ENCODE measurements around the gene CDC25A. TPM values are rescaled to one million over a fixed set of nuclear protein-coding genes. Genes with fewer than 3 reads are reported as not detected.
A peak's percentile ranks its signal among the peaks of the same experiment; 100 is the strongest.

Gene CDC25A
- total RNA-seq, 1 donor from 2014 or later, result 0.32 TPM

GRCh38 chr3:48151058-48151806 lies 37.0 kb downstream of the CDC25A start:
- DNase-seq (ENCODE audit: low spot score), result peak; percentile 88
- intact Hi-C loops (cut with DNase I), result loop anchor here (2.0 to 10.0 kb wide), 4 partner anchors 20 to 636 kb away; partner anchors contain the start of gene ELP6

DNA sequence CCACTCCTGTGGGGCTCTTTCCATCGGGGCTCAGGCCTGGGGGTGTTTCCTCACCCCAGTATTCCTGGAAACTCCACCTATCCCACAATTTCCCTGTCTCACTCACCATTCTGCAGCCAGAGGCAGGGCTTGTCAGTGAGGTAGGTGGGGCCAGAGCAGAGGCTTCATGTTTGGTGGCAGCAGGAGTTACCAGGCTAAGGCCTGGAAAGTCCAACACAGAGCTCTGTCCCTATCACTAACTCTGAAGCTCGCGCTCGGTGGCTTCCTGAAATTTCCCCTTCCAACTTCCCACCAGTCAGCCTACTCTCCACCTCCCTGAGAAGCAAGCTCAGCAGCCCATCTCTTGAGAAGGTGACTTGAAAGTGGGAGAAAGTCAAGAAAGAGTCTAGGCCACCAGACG lies 44.2 kb downstream of the CDC25A start:
- DNase-seq (ENCODE audit: low spot score), result no peak
- intact Hi-C loops (cut with DNase I), result no loop called here

GRCh38 chr3:48143567-48143966 lies 44.6 kb downstream of the CDC25A start:
- no peak for DNase-seq (ENCODE audit: low spot score)
- intact Hi-C loops (cut with DNase I), result no loop called here

DNA sequence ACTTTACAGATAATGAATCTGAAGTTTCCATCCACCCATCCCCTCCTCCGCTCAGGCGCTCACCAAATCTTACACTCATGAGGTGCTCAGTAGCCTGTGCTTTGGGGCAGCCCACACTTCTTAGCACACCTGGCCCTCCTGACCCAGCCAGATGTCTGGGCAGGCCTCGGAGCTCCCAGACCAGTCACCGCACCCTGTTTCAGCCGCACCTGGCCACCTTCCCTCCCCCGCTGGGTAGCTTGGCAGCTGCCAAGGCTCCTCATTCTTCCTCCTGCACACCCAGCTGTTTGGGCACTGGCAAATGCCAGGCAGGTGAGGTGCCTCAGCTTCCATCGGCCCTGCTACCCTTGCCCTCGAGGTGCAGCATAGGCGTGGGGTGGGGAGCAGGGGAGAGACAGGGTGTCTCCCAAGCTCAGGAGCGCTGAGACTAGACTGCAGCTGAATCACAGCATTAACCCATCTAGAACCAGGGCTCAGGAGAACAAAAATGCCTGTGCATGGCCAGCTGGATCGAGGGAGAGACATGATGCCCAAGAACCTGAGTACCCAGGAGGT lies 45.8 kb downstream of the CDC25A start:
- intact Hi-C loops (cut with DNase I), result no loop called here

GRCh38 chr3:48141604-48142137 lies 46.5 kb downstream of the CDC25A start:
- intact Hi-C loops (cut with DNase I), result no loop called here
- no peak for DNase-seq (ENCODE audit: low spot score)

More for the DNA sequence above, 45.8 kb downstream of the CDC25A start:
- no peak for DNase-seq (ENCODE audit: low spot score)

DNA sequence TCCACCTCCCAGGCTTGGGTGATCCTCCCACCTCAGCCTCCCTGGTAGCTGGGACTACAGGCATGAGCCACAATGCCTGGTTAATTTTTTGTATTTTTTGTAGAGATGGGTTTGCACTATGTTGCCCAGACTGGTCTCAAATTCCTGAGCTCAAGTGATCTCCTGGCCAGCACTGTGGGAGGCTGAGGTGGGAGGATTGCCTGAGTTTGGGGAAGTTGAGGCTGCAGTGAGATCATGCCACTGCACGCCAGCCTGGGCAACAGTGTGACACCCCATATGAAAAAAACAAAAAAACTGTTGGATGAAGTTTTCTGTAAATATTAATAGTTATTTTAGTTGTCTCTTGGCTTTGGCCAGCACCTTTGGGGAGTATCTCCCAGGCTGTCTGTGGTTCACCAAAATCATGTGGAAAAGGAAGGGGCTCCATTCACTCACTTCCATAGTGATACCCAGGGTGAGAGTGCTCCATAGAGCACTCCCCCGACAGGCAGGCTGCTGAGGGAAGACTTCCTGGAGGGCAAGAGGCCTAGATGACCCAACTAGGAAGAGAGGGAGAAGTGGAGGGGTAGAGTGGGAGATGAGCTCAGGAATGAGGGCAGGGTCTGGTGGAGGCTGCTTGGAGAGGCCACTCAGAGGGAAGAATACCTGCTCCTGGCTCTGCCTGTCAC lies 47.1 kb downstream of the CDC25A start:
- intact Hi-C loops (cut with DNase I), result no loop called here

DNA sequence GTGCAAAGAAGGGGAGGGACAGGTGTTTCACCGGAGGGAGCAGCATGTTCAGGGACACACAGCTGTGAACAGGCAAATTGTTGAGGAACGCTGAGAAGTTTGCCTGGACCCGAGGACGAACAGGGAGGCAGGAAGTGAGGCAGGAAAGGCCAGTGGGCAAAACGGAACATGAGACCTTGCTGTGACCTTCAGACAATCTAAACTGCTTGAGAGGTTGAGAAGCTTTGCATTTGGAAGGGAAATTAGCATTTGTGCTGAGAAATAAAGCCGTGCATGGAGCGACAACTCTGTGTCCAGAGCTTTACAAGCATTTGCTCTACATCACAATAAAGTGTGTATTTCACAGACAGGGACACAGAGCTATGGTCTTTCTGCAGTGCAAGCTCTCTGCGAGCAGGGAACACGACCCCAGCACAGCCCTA lies 47.9 kb downstream of the CDC25A start:
- no peak for DNase-seq (ENCODE audit: low spot score)
- intact Hi-C loops (cut with DNase I), result no loop called here

More for the DNA sequence above, 47.1 kb downstream of the CDC25A start:
- DNase-seq (ENCODE audit: low spot score), result no peak

DNA sequence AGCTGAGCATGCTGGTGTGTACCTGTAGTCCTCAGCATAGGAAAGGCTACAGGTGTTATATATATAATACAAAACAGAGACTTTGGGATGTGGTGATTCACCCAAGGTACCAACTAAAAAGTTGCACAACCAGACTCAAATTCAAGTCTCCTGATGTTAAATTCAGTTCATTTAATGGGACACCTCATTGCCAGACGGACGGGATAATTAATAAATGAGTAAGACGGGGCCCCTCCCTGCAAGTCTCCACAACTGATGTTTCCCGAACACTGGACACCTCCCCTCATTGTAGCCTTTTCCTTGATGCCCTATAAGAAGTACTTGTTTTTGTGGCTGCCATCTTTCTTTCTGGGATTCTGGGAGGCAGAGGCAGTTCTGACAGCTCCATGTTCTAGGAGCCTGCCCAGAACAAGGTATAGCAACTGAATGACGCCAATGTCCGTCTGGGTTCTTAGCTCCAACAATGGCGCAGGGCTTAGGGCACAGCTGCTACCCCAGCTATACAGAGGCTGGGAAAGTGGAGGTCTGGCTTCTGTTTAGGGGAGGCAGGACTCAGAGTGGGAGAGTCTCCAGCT lies 50.7 kb downstream of the CDC25A start:
- intact Hi-C loops (cut with DNase I), result no loop called here
- no peak for DNase-seq (ENCODE audit: low spot score)

- intact Hi-C loops (cut with DNase I), result no loop called here
- DNase-seq (ENCODE audit: low spot score), result no peak
Measured at GRCh38 chr3:48135552-48136495, 52.4 kb downstream of the CDC25A start.

- DNase-seq (ENCODE audit: low spot score), result peak; percentile 88
- intact Hi-C loops (cut with DNase I), result loop anchor here (2.0 to 5.0 kb wide), 2 partner anchors 20 to 43 kb away; no protein-coding TSS in a partner anchor
Measured at GRCh38 chr3:48130321-48130904, 57.8 kb downstream of the CDC25A start.

DNA sequence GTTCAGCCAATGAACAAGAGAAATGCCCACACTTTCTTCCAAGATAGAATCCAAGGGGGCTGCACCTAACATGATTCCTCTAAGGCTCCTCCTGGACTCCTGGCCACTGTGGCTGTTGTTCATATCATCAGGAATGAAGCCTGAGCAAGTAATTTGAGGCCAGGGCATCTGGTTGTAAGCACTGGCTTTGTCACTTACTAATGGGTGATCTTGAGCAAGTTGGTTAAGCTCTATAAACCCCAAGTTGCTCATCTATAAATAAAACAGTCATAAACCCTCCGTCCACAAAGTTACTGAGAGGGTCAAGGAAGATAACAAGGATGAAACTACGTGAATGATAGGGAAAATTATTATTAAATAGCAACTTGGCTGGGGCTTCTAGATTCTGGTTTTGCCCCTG lies 58.3 kb downstream of the CDC25A start:
- intact Hi-C loops (cut with DNase I), result loop anchor here (2.0 to 5.0 kb wide), 2 partner anchors 21 to 43 kb away; no protein-coding TSS in a partner anchor

GRCh38 chr3:48128774-48129173 lies 59.4 kb downstream of the CDC25A start:
- intact Hi-C loops (cut with DNase I), result no loop called here
- no peak for DNase-seq (ENCODE audit: low spot score)

More for the DNA sequence above, 58.3 kb downstream of the CDC25A start:
- no peak for DNase-seq (ENCODE audit: low spot score)

- intact Hi-C loops (cut with DNase I), result no loop called here
- DNase-seq (ENCODE audit: low spot score), result no peak
Measured at GRCh38 chr3:48125886-48126622, 62.2 kb downstream of the CDC25A start.

DNA sequence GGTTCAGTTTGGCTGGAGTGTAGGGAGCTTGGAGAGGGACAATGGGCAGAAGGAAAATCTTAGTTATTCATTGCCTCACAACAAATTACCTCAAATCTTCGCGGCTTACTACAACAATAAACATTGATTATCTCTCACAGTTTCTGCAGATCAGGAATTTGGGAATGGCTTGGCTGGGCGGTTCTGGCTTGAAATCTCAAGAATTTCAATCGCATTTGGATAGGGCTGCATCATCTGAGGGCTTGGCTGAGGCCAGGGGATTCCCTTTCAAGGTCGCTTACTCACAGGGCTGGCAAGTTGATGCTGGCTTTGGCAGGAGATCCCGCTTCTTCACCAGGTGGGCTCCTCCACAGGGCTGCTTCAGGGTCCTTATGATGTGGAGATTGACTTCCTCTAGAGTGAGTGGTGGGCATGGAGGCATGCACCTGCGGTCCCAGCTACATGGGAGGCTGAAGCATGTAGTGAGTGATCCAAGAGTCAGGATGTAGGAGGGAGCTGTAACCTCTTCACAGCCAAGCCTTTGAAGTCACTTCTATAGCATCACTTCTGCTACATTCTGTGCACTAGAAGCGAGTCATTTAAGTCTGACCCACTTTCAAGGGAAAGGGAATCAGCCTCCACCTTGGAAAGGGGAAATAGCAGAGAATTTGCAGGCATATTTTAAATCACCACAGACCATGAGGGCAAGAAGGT lies 63.1 kb downstream of the CDC25A start:
- no peak for DNase-seq (ENCODE audit: low spot score)
- intact Hi-C loops (cut with DNase I), result no loop called here

- DNase-seq (ENCODE audit: low spot score), result no peak
- intact Hi-C loops (cut with DNase I), result no loop called here
Measured at GRCh38 chr3:48123346-48123745, 64.9 kb downstream of the CDC25A start.

- intact Hi-C loops (cut with DNase I), result no loop called here
- DNase-seq (ENCODE audit: low spot score), result no peak
Measured at GRCh38 chr3:48122504-48122903, 65.7 kb downstream of the CDC25A start.

GRCh38 chr3:48120223-48120622 lies 68.0 kb downstream of the CDC25A start:
- intact Hi-C loops (cut with DNase I), result no loop called here
- no peak for DNase-seq (ENCODE audit: low spot score)
